GM19193 (cell line): ENCODE results near the gene CIITA.

Source experiments
- POLR2A ChIP-seq: IDR thresholded peaks from 4 replicates; pipeline ENCODE4 v1.6.1; 2011; ENCODE audit not compliant: insufficient read depth, insufficient read length; ENCODE audit errors: extremely low read depth

The CIITA gene

GRCh38 chr16:10889855-10890254 is 12.9 kb downstream of the CIITA start:
- no peak for TF ChIP-seq POLR2A

- TF ChIP-seq POLR2A: no peak
Measured at GRCh38 chr16:10892782-10893318, 15.8 kb downstream of the CIITA start.

GRCh38 chr16:10895053-10895946 is 18.3 kb downstream of the CIITA start:
- no peak for TF ChIP-seq POLR2A

- TF ChIP-seq POLR2A: no peak
Measured at GRCh38 chr16:10896165-10896564, 19.2 kb downstream of the CIITA start.

- no peak for TF ChIP-seq POLR2A
Measured at GRCh38 chr16:10896723-10897122, 19.7 kb downstream of the CIITA start.

- no peak for TF ChIP-seq POLR2A
Measured at GRCh38 chr16:10897134-10897533, 20.1 kb downstream of the CIITA start.

- no peak for TF ChIP-seq POLR2A
Measured at GRCh38 chr16:10902999-10903398, 26.0 kb downstream of the CIITA start.

GRCh38 chr16:10906482-10906881 is 29.5 kb downstream of the CIITA start:
- no peak for TF ChIP-seq POLR2A

- no peak for TF ChIP-seq POLR2A
Measured at GRCh38 chr16:10906914-10907756, 30.1 kb downstream of the CIITA start.

- no peak for TF ChIP-seq POLR2A
Measured at GRCh38 chr16:10907757-10908045, 30.7 kb downstream of the CIITA start.

GRCh38 chr16:10911267-10911666 is 34.3 kb downstream of the CIITA start:
- no peak for TF ChIP-seq POLR2A

- TF ChIP-seq POLR2A: no peak
Measured at GRCh38 chr16:10916534-10916933, 39.5 kb downstream of the CIITA start.

- no peak for TF ChIP-seq POLR2A
Measured at GRCh38 chr16:10918294-10919002, 41.4 kb downstream of the CIITA start.

- TF ChIP-seq POLR2A: no peak
Measured at GRCh38 chr16:10919003-10919351, 42.0 kb downstream of the CIITA start.
